Prostate gland (tissue), 2 donors: ENCODE data around the gene OPN1MW2.
"Not testable (repeated sequence)": the region's sequence is repeated elsewhere in the genome, so short reads cannot be mapped to it uniquely, and the experiment has no call there.

Experiments used
- POLR2A ChIP-seq: fragments of 450-650 bp; IDR thresholded peaks from one replicate; pipeline ENCODE4 v1.6.1; 2016; ENCODE audit warnings: antibody characterized with exemption, mild to moderate bottlenecking
- POLR2AphosphoS5 ChIP-seq: sonication (generic); formaldehyde crosslinking; IDR thresholded peaks from one replicate; pipeline ENCODE4 v1.6.1; 2017; ENCODE audit warnings: antibody characterized with exemption
- TF ChIP-seq, protein P1 (sequence below), 4 experiments: fragments of 200-600 bp in 2 of 4; fragments of 450-650 bp in 2 of 4; sonication (generic) in 2 of 4; IDR thresholded peaks; 1 replicate in 3 of 4; 2 replicates in 1 of 4; pipeline ENCODE4 v1.5.1; 2016 to 2019; ENCODE audit warnings: antibody characterized with exemption in 4 of 4, mild to moderate bottlenecking in 2 of 4, moderate library complexity in 2 of 4

DNA sequence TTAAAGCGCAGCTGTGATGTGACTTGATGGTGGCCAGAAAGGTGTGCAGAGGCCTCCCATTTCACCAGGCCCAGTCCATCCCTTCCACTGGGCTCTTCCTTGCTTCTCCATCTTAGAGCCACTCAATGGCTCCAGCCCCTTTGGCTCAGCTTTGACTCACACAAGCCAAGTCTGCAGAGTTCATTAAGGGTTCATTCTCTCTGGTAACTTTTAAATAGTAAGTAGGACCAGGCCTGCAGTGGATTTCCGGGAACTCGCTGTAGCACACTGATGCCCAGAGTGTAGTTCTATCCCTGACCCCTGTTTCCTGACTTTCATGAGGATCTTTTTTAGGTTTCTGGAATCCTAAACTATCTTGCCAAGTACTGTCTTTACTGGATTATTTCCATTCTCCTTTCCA, 49.7 kb downstream of the OPN1MW2 start:
- TF ChIP-seq, protein P1, sequence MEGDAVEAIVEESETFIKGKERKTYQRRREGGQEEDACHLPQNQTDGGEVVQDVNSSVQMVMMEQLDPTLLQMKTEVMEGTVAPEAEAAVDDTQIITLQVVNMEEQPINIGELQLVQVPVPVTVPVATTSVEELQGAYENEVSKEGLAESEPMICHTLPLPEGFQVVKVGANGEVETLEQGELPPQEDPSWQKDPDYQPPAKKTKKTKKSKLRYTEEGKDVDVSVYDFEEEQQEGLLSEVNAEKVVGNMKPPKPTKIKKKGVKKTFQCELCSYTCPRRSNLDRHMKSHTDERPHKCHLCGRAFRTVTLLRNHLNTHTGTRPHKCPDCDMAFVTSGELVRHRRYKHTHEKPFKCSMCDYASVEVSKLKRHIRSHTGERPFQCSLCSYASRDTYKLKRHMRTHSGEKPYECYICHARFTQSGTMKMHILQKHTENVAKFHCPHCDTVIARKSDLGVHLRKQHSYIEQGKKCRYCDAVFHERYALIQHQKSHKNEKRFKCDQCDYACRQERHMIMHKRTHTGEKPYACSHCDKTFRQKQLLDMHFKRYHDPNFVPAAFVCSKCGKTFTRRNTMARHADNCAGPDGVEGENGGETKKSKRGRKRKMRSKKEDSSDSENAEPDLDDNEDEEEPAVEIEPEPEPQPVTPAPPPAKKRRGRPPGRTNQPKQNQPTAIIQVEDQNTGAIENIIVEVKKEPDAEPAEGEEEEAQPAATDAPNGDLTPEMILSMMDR (IDR thresholded peaks at IDR 0.05), result not testable (repeated sequence)
- TF ChIP-seq POLR2A, POLR2AphosphoS5: not testable (repeated sequence)
